IMR-90 (cell line): ENCODE measurements around the gene NOD2. TPM values are rescaled to one million over a fixed set of nuclear protein-coding genes. Genes with fewer than 3 reads are reported as not detected.

Source experiments
- ATAC-seq: fragments of 200-7000 bp; cut with Tn5 transposase; 2 replicates; pipeline ENCODE4 v1.9.1; 2020; ENCODE audit warnings: low read depth, mild to moderate bottlenecking, moderate library complexity
- BruUV-seq: library from RNA; stranded (reverse); fragments of 400-500 nt; replicated peaks from 2 replicates; lab custom pipeline; 2021; lab: Mats Ljungman, UMichigan
- CTCF ChIA-PET: fragments of 300-600 bp; formaldehyde crosslinking; extraction: SDS; loops from one replicate; lab custom pipeline; 2021; ENCODE audit warnings: antibody characterized with exemption; lab: Yijun Ruan, JAX
- POLR2A ChIA-PET: fragments of 300-600 bp; sonication (Branson Sonifier 250); formaldehyde crosslinking; loops from one replicate; lab custom pipeline; 2022; ENCODE audit warnings: antibody characterized with exemption; ENCODE audit not compliant: unreplicated experiment; lab: Charles Lee
- DNase-seq: peaks from one replicate; pipeline ENCODE4 v3.0.0; 2013
- H2AFZ ChIP-seq: replicated peaks from 2 replicates; pipeline ENCODE3; 2013; ENCODE audit warnings: low read length, mild to moderate bottlenecking; ENCODE audit not compliant: poor library complexity
- H2AK5ac ChIP-seq: 2 replicates; pipeline ENCODE4 v1.6.1; 2013; ENCODE audit warnings: low read depth, low read length, inconsistent platforms
- H2AK9ac ChIP-seq: replicated peaks from 2 replicates; pipeline ENCODE3; 2013; ENCODE audit warnings: mild to moderate bottlenecking, low read depth, low read length, moderate library complexity; ENCODE audit not compliant: poor library complexity
- H2BK120ac ChIP-seq: 2 replicates; pipeline ENCODE4 v1.6.1; 2013; ENCODE audit warnings: low read depth, low read length, inconsistent platforms
- H2BK15ac ChIP-seq: 3 replicates; pipeline ENCODE4 v1.6.1; 2013; ENCODE audit warnings: low read depth, low read length, inconsistent platforms
- H2BK20ac ChIP-seq: 2 replicates; pipeline ENCODE4 v1.6.1; 2013; ENCODE audit warnings: low read depth, mild to moderate bottlenecking, inconsistent platforms, low read length, moderate library complexity
- H2BK5ac ChIP-seq: 2 replicates; pipeline ENCODE4 v1.6.1; 2013; ENCODE audit warnings: mild to moderate bottlenecking, low read depth, low read length, inconsistent platforms; ENCODE audit not compliant: poor library complexity, severe bottlenecking
- H3K14ac ChIP-seq: replicated peaks from 2 replicates; pipeline ENCODE4 v1.6.1; 2013; ENCODE audit warnings: low read depth, low read length, inconsistent platforms
- H3K18ac ChIP-seq: 2 replicates; pipeline ENCODE4 v1.6.1; 2013; ENCODE audit warnings: low read depth, low read length, control low read depth
- H3K23ac ChIP-seq: 2 replicates; pipeline ENCODE4 v1.6.1; 2013; ENCODE audit warnings: low read depth, low read length, inconsistent platforms
- H3K27ac ChIP-seq: 2 replicates; pipeline ENCODE4 v1.5.1; 2013; ENCODE audit warnings: mild to moderate bottlenecking, control low read depth, low read length; ENCODE audit not compliant: insufficient read depth
- H3K27me3 ChIP-seq: 2 replicates; pipeline ENCODE4 v1.6.1; 2013; ENCODE audit warnings: low read length; ENCODE audit not compliant: control insufficient read depth, insufficient read depth
- H3K36me3 ChIP-seq: 2 replicates; pipeline ENCODE4 v1.6.1; 2013; ENCODE audit warnings: low read length, mixed read lengths; ENCODE audit not compliant: control insufficient read depth, insufficient read depth
- H3K4ac ChIP-seq: 2 replicates; pipeline ENCODE4 v1.6.1; 2013; ENCODE audit warnings: low read depth, low read length, inconsistent platforms
- H3K4me1 ChIP-seq: 2 replicates; pipeline ENCODE4 v1.6.1; 2013; ENCODE audit warnings: low read length, mixed read lengths; ENCODE audit not compliant: control insufficient read depth, insufficient read depth
- H3K4me2 ChIP-seq: 2 replicates; pipeline ENCODE4 v1.6.1; 2013; ENCODE audit warnings: low read depth, mild to moderate bottlenecking, control low read depth, low read length, moderate library complexity
- H3K4me3 ChIP-seq: 2 replicates; pipeline ENCODE4 v1.5.1; 2013; ENCODE audit warnings: low read depth, mild to moderate bottlenecking, control low read depth, low read length, moderate library complexity; ENCODE audit not compliant: insufficient read depth
- H3K56ac ChIP-seq: 2 replicates; pipeline ENCODE4 v1.6.1; 2013; ENCODE audit warnings: low read length, inconsistent platforms; ENCODE audit not compliant: insufficient read depth; ENCODE audit errors: extremely low read depth
- H3K79me1 ChIP-seq, 2 experiments: 2 replicates each; pipeline ENCODE4 v1.6.1; 2013; ENCODE audit warnings: low read length in 2 of 2, inconsistent platforms in 1 of 2, low read depth in 1 of 2
- H3K9ac ChIP-seq: 2 replicates; pipeline ENCODE4 v1.6.1; 2013; ENCODE audit warnings: low read depth, low read length, control low read depth
- H3K9me1 ChIP-seq: 2 replicates; pipeline ENCODE4 v1.6.1; 2013; ENCODE audit warnings: low read length, inconsistent platforms; ENCODE audit not compliant: insufficient read depth
- H3K9me3 ChIP-seq: 2 replicates; pipeline ENCODE4 v1.6.1; 2013; ENCODE audit warnings: low read length; ENCODE audit not compliant: control insufficient read depth, insufficient read depth
- H4K20me1 ChIP-seq: 2 replicates; pipeline ENCODE4 v1.6.1; 2013; ENCODE audit warnings: low read length, inconsistent platforms; ENCODE audit not compliant: insufficient read depth
- H4K5ac ChIP-seq: 2 replicates; pipeline ENCODE4 v1.6.1; 2013; ENCODE audit warnings: mild to moderate bottlenecking, low read depth, low read length, control low read depth
- H4K8ac ChIP-seq, 2 experiments: 2 replicates each; pipeline ENCODE4 v1.6.1; 2013; ENCODE audit warnings: low read depth in 2 of 2, low read length in 2 of 2, control low read depth in 1 of 2, inconsistent platforms in 1 of 2
- H4K91ac ChIP-seq: 2 replicates; pipeline ENCODE4 v1.6.1; 2013; ENCODE audit warnings: low read depth, low read length, inconsistent platforms; ENCODE audit not compliant: insufficient read depth
- FOS ChIP-seq: fragments of 150-350 bp; IDR thresholded peaks from 2 replicates; pipeline ENCODE4 v1.6.1; 2016; ENCODE audit warnings: low read depth, low read length
- MAFK ChIP-seq: IDR thresholded peaks from 2 replicates; pipeline ENCODE4 v1.6.1; 2012; ENCODE audit warnings: low read depth, low read length, improper control_type of control experiment
- MAZ ChIP-seq: IDR thresholded peaks from 2 replicates; pipeline ENCODE4 v1.6.1; 2012; ENCODE audit warnings: low read depth, mild to moderate bottlenecking, low read length, improper control_type of control experiment, moderate library complexity, borderline replicate concordance
- NFE2L2 ChIP-seq: fragments of 150-350 bp; IDR thresholded peaks from 2 replicates; pipeline ENCODE4 v1.6.1; 2016; ENCODE audit warnings: low read depth, mild to moderate bottlenecking, low read length
- POLR2A ChIP-seq: IDR thresholded peaks from 2 replicates; pipeline ENCODE4 v1.6.1; 2012; ENCODE audit warnings: mild to moderate bottlenecking, low read depth, low read length
- RCOR1 ChIP-seq: IDR thresholded peaks from 2 replicates; pipeline ENCODE4 v1.6.1; 2012; ENCODE audit warnings: mild to moderate bottlenecking, low read length, improper control_type of control experiment; ENCODE audit not compliant: insufficient replicate concordance
- RFX5 ChIP-seq: IDR thresholded peaks from 2 replicates; pipeline ENCODE4 v1.8.0; 2012; ENCODE audit warnings: low read depth, mild to moderate bottlenecking, low read length, moderate library complexity
- SMC3 ChIP-seq: fragments of 150-350 bp; IDR thresholded peaks from 2 replicates; pipeline ENCODE4 v1.6.1; 2016; ENCODE audit warnings: low read depth, mild to moderate bottlenecking, antibody characterized with exemption, low read length, moderate library complexity
- WGBS, 2 experiments: methylation state at CpG; one replicate each; pipeline versions ENCODE4 v1.1.5 to v1.1.7; 2013; ENCODE audit warnings: missing lambda C conversion rate in 2 of 2; ENCODE audit not compliant: insufficient read length in 1 of 2; ENCODE audit errors: extremely low coverage in 2 of 2; 5-methylcytosine and 5-hydroxymethylcytosine counted together
- dilution Hi-C: fragments of 300-500 bp; cut with HindIII; formaldehyde crosslinking; loops from one replicate; pipeline ENCODE4 v1.14.3; 2018; ENCODE audit warnings: low sequenced_read_pairs; ENCODE audit not compliant: unreplicated experiment
- in situ Hi-C: fragments of 300-500 bp; cut with MboI; formaldehyde crosslinking; loops from 3 replicates; pipeline ENCODE4 v1.14.3; 2019; ENCODE audit warnings: low sequenced_read_pairs, inconsistent platforms, mixed read lengths
- intact Hi-C: fragments of 100-400 bp; cut with micrococcal nuclease; formaldehyde crosslinking; loops from 2 replicates; pipeline ENCODE4 v1.10.0; 2022
- polyA plus RNA-seq, 3 experiments: library from polyadenylated mRNA; depleted of rRNA; stranded (reverse); fragments of >200 nt; gene quantifications; 2 replicates each; pipeline ENCODE4 v1.2.3, GENCODE V29; 2012; ENCODE audit warnings: low replicate concordance in 1 of 3
- total RNA-seq: library from RNA; depleted of rRNA; stranded (reverse); fragments of >200 nt; gene quantifications from 2 replicates; pipeline ENCODE4 v1.2.3, GENCODE V29; 2012
- TF ChIP-seq, protein P1 (sequence below): fragments of 150-350 bp; IDR thresholded peaks from 2 replicates; pipeline ENCODE4 v1.6.1; 2016; ENCODE audit warnings: low read depth, mild to moderate bottlenecking, low read length, moderate library complexity, borderline replicate concordance

NOD2 gene
- total and polyA plus RNA-seq, 2 of the 4 experiments (the other 2 are of a cell fraction), result not detected

DNA sequence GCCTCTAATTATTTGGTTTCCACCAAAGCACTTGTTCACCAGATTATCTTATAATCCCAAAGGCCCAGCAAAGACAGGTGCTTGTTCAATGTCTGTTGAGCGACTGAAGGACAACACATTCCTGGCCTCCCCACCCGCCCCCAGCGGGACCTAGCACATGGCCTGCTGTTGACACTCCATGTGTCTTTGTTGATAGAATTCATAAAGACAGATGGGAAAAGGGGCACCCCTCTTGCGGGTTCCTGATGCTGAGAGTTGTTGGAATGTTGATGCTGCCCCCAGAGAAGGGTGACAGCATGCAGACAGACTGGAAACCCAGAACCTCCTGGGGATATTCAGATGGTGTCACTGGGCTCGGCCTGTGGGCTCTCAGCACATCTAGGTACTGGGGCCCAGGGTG lies 49.2 kb upstream of the NOD2 start:
- Histone ChIP-seq H3K36me3 (no peaks in the 10 kb centered on the region), H3K27ac (no peak overlapping the region), H3K27me3 (peaks cover 20% of the 10 kb centered on the region), H2AK9ac (no peak overlapping the region), H3K14ac (no peak overlapping the region), H3K9me1 (no peaks in the 10 kb centered on the region), H2BK15ac (no peak overlapping the region), H4K5ac (no peak overlapping the region), H4K20me1 (no peaks in the 10 kb centered on the region), H3K4ac (no peak overlapping the region), H3K79me1 (no peaks in the 10 kb centered on the region), H3K23ac (no peak overlapping the region), H2AK5ac (no peak overlapping the region), H3K18ac (no peak overlapping the region), H3K4me1 (no peaks in the 10 kb centered on the region), H2BK120ac (no peak overlapping the region), H3K4me3 (no peak overlapping the region), H4K91ac (no peak overlapping the region), H3K56ac (no peak overlapping the region), H2AFZ (no peak overlapping the region), H3K4me2 (no peak overlapping the region), H4K8ac (no peak overlapping the region), H3K9ac (no peak overlapping the region), H3K9me3 (no peaks in the 10 kb centered on the region), H2BK5ac (no peak overlapping the region), H2BK20ac (no peak overlapping the region)
- TF ChIP-seq RCOR1 (no peak), NFE2L2 (no peak), RFX5 (no peak), MAZ (no peak), POLR2A (no peak), MAFK (no peak), FOS (no peak), SMC3 (no peak)
- TF ChIP-seq, protein P1, sequence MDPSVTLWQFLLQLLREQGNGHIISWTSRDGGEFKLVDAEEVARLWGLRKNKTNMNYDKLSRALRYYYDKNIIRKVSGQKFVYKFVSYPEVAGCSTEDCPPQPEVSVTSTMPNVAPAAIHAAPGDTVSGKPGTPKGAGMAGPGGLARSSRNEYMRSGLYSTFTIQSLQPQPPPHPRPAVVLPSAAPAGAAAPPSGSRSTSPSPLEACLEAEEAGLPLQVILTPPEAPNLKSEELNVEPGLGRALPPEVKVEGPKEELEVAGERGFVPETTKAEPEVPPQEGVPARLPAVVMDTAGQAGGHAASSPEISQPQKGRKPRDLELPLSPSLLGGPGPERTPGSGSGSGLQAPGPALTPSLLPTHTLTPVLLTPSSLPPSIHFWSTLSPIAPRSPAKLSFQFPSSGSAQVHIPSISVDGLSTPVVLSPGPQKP, result no peak
- POLR2A ChIA-PET, result no interaction called here
- intact Hi-C loops (no loop called here), dilution Hi-C loops (no loop called here), in situ Hi-C loops (no loop called here)
- WGBS, 2 experiments, result no CpG with 5 or more reads among the region's 5 CpGs
- DNase-seq (no peak), ATAC-seq (no peak)
- no TSS peak for BruUV-seq
- CTCF ChIA-PET, result no interaction called here
